Measurements from ENCODE around the gene HPRT1. TPM values are rescaled to one million over a fixed set of nuclear protein-coding genes. Genes with fewer than 3 reads are reported as not detected.
A peak's percentile ranks its signal among the peaks of the same experiment; 100 is the strongest.

Gene HPRT1
- total RNA-seq = 17.8 to 21.8 TPM (median 18.3 TPM) in 3 replicates

DNA sequence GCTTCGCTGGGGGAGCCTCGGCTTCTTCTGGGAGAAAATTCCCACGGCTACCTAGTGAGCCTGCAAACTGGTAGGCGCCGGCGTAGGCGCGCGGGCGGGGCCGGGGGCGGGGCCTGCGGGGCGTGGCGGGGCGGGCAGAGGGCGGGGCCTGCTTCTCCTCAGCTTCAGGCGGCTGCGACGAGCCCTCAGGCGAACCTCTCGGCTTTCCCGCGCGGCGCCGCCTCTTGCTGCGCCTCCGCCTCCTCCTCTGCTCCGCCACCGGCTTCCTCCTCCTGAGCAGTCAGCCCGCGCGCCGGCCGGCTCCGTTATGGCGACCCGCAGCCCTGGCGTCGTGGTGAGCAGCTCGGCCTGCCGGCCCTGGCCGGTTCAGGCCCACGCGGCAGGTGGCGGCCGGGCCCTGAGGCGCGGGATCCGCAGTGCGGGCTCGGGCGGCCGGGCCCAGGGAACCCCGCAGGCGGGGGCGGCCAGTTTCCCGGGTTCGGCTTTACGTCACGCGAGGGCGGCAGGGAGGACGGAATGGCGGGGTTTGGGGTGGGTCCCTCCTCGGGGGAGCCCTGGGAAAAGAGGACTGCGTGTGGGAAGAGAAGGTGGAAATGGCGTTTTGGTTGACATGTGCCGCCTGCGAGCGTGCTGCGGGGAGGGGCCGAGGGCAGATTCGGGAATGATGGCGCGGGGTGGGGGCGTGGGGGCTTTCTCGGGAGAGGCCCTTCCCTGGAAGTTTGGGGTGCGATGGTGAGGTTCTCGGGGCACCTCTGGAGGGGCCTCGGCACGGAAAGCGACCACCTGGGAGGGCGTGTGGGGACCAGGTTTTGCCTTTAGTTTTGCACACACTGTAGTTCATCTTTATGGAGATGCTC, at the start of gene HPRT1:
Gene HPRT1, plus strand, starts transcription at position 161 of the 857 bp plus-strand sequence. Its CDS starts 147 bp downstream, at position 308.
- TF ChIP-seq CTCF (IDR thresholded peaks at IDR 0.05; ENCODE audit: unreplicated experiment) = no peak
- Mint-ChIP-seq H3K9me3 (peaks cover 10% of the 10 kb centered on the region), H3K27me3 (ENCODE audit: low read depth) (no peaks in the 10 kb centered on the region), H3K27ac (peak within 1 kb of the TSS; percentile 71), H3K4me3 (peak within 1 kb of the TSS; percentile 76), H3K4me1 (peaks cover 7% of the 10 kb centered on the region), H3K36me3 (no peaks in the 10 kb centered on the region)
- DNase-seq (ENCODE audit: low spot score in 2 of 2, unreplicated experiment in 2 of 2) = peak; percentile 65 to 78

DNA sequence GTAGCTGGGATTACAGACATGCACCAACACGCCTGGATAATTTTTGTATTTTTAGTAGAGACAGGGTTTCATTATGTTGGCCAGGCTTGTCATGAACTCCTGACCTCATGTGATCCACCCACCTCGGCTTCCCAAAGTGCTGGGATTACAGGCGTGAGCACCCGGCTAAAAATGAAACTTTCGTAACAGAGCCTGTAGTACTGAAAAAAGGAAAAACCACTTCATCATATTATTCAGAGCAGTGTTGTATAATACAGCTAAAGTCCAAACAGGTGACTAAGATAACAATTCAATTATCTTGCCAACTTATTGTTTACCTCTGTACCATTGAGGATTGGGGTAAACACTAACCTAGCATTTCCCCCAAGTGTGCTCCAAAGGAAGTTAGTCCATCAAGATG, 43.9 kb upstream of the HPRT1 start:
- Mint-ChIP-seq H3K4me3 (no peak overlapping the region), H3K36me3 (peaks cover 11% of the 10 kb centered on the region), H3K27ac (no peak overlapping the region), H3K27me3 (ENCODE audit: low read depth) (no peaks in the 10 kb centered on the region), H3K9me3 (peaks cover 8% of the 10 kb centered on the region), H3K4me1 (no peaks in the 10 kb centered on the region)
- no peak for DNase-seq (ENCODE audit: low spot score in 2 of 2, unreplicated experiment in 2 of 2)
- TF ChIP-seq CTCF (IDR thresholded peaks at IDR 0.05; ENCODE audit: unreplicated experiment) = no peak

GRCh38 chrX:134418317-134419113, 41.5 kb upstream of the HPRT1 start:
- no peak for DNase-seq (ENCODE audit: low spot score in 2 of 2, unreplicated experiment in 2 of 2)
- H3K4me3 Mint-ChIP-seq = no peak overlapping the region
- H3K27ac Mint-ChIP-seq = no peak overlapping the region
- H3K4me1 Mint-ChIP-seq = no peaks in the 10 kb centered on the region
- H3K27me3 Mint-ChIP-seq (ENCODE audit: low read depth) = no peaks in the 10 kb centered on the region
- TF ChIP-seq CTCF (IDR thresholded peaks at IDR 0.05; ENCODE audit: unreplicated experiment) = no peak
- peaks cover 8% of the 10 kb centered on the region for H3K9me3 Mint-ChIP-seq
- H3K36me3 Mint-ChIP-seq = peaks cover 10% of the 10 kb centered on the region

GRCh38 chrX:134419784-134420183, 40.2 kb upstream of the HPRT1 start:
- Mint-ChIP-seq H3K27ac (no peak overlapping the region), H3K4me3 (no peak overlapping the region), H3K36me3 (peaks cover 8% of the 10 kb centered on the region), H3K4me1 (no peaks in the 10 kb centered on the region), H3K9me3 (peaks cover 8% of the 10 kb centered on the region), H3K27me3 (ENCODE audit: low read depth) (no peaks in the 10 kb centered on the region)
- DNase-seq (ENCODE audit: low spot score in 2 of 2, unreplicated experiment in 2 of 2) = no peak
- no peak for TF ChIP-seq CTCF (IDR thresholded peaks at IDR 0.05; ENCODE audit: unreplicated experiment)

DNA sequence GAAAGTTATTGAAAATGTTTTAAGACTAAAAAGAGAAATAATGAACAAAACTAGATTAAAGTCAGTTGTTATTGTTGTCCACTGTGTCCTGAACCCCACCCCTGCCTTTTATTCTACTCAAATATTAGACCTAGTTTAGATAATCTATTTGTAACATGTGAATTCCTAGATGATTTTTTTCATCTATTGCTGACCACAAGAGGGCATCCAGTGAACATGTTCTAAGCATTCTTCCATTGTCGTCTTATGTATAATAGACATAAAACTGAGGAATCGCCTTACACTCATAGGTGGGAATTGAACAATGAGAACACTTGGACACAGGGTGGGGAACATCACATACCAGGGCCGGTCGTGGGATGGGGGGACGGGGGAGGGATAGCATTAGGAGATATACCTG, 36.4 kb upstream of the HPRT1 start:
- DNase-seq (ENCODE audit: low spot score in 2 of 2, unreplicated experiment in 2 of 2) = no peak
- H3K9me3 Mint-ChIP-seq = peaks cover 3% of the 10 kb centered on the region
- no peaks in the 10 kb centered on the region for H3K36me3 Mint-ChIP-seq
- H3K27ac Mint-ChIP-seq = no peak overlapping the region
- H3K27me3 Mint-ChIP-seq (ENCODE audit: low read depth) = no peaks in the 10 kb centered on the region
- H3K4me1 Mint-ChIP-seq = no peaks in the 10 kb centered on the region
- TF ChIP-seq CTCF (IDR thresholded peaks at IDR 0.05; ENCODE audit: unreplicated experiment) = no peak
- H3K4me3 Mint-ChIP-seq = no peak overlapping the region

All from mesothelial cell of epicardium (in vitro differentiated cells).